HL-60/S4 treated with phorbol 12-myristate 13-acetate at 8.2 ng/mL for 4 days and 3 days (cell line): ENCODE measurements around the gene ZNF32.
"Not testable (repeated sequence)": the region's sequence is repeated elsewhere in the genome, so short reads cannot be mapped to it uniquely, and the experiment has no call there.

ENCODE experiments used
- in situ Hi-C: fragments of 300-500 bp; cut with MboI; formaldehyde crosslinking; loops from 2 replicates; pipeline ENCODE4 v1.15.0; 2022; ENCODE audit warnings: low sequenced_read_pairs

The ZNF32 gene

DNA sequence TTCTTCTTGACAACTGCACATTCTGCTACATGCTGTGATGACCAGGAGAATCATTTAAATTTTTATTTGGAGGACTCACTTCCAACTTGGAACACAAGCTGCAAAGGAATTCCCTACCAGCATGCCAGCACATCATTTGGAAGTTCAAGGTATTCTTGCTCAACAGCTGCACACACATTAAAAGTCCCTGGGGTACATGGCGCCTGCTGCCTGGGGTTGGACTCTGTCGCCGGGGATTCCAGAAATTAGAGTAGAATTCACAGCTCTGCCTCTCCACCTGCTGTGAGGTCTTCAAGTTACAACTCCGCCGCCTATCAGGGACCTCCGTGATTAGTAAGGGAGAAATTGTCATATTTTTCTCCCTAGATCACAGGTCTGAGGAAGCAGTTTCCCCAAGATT, 1.1 kb downstream of the ZNF32 start:
- in situ Hi-C loops: no loop called here

- in situ Hi-C loops: no loop called here
These were observed 2.8 kb downstream of the ZNF32 start for GRCh38 chr10:43645866-43646265.

GRCh38 chr10:43644252-43644651, 4.4 kb downstream of the ZNF32 start:
- in situ Hi-C loops: no loop called here

GRCh38 chr10:43640603-43641002, 8.1 kb downstream of the ZNF32 start:
- in situ Hi-C loops: no loop called here

DNA sequence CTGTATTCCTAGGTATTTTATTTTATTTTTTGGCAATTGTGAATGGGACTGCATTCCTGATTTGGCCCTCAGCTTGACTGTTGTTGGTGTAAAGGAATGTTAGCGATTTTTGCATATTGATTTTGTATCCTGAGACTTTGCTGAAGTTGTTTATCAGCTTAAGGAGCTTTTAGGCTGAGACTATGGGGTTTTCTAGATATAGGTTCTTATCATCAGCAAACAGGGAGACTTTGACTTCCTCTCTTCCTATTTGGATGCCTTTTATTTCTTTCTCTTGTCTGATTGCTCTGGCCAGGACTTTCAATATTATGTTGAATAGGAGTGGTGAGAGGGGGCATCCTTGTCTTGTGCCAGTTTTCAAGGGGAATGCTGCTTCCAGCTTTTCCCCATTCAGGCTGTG, 12.9 kb downstream of the ZNF32 start:
- in situ Hi-C loops: not testable (repeated sequence)

- in situ Hi-C loops: no loop called here
These were observed 19.7 kb downstream of the ZNF32 start for GRCh38 chr10:43628956-43629355.

- in situ Hi-C loops: no loop called here
These were observed 20.7 kb downstream of the ZNF32 start for GRCh38 chr10:43627942-43628341.

- in situ Hi-C loops: no loop called here
These were observed 25.3 kb downstream of the ZNF32 start for GRCh38 chr10:43623351-43623750.

GRCh38 chr10:43622038-43622437, 26.6 kb downstream of the ZNF32 start:
- in situ Hi-C loops: no loop called here

DNA sequence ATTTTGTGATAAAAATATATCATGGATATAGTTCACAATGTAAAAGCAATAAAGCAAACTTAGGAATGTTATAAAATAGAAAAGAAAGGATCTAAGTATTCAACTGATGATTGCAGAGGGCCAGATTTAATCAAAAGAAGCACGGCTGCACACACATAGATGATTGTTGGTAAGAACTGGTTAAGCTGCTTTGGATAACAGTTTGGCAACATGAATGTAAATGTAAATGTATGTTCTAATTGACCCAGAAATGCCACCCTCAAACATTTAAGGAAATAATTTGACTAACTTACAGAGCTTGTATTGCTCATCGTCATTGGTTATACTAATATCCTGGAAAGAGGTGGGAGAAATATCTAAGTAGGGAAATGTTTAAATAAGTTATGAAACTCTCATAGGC, 29.3 kb downstream of the ZNF32 start:
- in situ Hi-C loops: no loop called here

DNA sequence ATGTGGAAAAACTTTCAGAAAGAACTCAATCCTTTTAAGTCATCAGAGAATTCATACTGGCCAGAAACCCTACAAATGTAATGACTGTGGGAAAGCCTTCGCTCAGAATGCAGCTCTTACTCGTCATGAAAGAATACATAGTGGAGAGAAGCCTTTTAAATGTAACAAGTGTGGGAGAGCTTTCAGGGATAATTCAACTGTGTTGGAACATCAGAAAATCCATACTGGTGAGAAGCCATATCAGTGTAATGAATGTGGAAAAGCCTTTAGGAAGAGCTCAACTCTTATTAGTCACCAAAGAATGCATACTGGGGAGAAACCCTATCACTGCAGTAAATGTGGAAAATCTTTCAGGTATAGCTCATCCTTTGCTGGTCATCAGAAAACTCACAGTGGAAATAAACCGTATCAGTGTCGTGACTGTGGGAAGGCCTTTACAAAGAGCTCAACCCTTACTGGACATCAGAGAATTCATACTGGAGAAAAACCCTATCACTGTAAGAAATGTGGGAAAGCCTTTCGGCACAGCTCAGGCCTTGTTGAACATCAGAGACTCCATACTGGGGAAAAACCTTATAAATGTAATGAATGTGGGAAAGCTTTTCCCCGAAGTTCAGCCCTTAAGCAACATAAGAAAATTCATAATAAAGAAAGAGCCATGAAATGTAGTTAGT, 31.8 kb downstream of the ZNF32 start:
- in situ Hi-C loops: no loop called here

DNA sequence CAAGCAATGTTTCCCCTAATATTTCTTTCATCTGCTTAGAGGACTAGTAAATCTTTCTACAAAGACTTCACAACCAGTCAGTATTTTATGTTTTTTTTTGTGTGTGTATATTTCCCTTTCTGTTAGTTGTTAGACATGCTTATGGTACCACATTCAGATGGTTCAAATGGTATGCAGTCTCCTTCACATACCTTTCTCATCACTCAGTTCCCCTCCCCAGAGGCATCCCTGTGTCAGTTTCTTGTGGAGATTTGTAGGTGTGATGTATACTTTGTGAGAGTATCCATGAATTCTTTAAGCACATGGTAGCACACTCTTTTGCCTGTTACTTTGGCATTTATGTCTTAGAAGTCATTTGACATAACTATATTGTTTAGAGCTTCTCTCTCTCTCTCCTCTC, 38.0 kb downstream of the ZNF32 start:
- in situ Hi-C loops: no loop called here

DNA sequence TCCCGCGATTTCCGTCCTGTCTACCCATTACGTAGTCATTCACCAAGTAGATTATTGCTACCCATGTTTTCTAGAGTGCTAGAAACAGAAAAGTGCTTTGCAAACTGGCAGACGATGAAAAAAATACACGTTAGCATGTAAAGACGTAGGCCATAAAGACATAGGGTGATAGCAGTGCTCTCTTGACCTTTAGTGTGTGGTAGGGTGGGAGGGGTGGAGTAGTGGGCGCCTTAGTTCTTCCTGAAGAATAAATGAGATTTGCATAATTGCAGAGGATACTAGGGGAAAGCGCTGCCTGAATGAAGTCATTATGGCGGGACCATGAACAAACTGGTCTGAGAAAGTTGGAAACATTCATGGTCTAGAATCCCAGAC, 41.5 kb downstream of the ZNF32 start:
- in situ Hi-C loops: no loop called here

DNA sequence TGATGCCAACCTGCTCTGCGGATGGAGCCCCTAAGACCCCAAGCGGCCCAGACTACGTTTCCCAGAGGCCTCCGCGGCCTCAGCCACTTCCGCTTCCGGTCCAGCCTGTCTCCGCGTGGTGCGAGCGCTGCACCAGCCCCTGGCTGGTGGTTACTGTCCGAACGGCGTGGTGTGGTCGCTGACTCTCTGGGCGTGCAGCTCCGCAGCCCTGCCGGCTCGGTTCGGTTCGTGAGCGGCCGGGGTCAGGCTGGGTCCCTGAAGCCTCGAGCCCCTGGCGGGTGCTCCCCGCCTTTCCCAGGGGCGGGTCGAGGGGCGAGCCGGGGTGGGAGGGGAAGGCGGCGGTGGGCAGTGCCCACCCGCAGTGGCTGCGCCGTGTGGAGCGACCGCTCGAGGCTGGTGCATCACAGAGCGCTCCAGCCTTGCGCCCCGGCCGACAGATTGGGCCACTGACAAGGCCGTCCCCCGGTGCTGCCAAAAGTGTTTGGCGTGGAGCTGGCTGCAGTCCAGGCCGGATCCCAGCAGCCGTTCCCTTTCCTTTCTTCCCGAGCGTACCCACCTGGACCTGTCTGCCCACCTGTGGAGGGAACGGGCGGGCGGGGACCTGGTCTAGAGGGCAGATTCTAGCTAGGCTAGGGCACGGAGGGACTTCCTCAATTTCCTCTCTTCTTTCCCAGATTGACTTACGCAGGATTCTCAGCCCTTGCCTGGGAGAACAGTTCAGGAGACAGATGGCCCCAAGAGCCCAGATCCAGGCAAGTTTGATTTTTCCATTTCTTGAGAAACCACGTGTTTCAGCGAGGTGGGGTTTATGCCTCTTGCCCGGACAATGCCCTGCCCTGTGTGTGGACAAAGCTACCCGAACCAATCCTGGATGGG, 42.1 kb downstream of the ZNF32 start, which contains the start of gene ZNF485:
TSS of gene ZNF485 (plus strand) at position 116 of the 876 bp plus-strand sequence. CDS start at position 729, 613 bp downstream.
- in situ Hi-C loops: no loop called here

GRCh38 chr10:43605850-43606322, 42.8 kb downstream of the ZNF32 start:
- in situ Hi-C loops: no loop called here

DNA sequence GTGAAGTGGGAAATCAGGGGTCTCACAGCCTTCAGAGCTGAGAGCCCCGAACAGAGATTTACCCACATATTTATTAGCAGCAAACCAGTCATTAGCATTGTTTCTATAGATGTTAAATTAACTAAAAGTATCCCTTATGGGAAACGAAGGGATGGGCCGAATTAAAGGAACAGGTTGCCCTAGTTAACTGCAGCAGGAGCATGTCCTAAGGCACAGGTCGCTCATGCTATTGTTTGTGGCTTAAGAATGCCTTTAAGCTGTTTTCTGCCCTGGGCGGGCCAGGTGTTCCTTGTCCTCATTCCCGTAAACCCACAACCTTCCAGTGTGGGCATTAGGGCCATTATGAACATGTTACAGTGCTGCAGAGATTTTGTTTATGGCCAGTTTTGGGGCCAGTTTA, 47.1 kb downstream of the ZNF32 start:
- in situ Hi-C loops: not testable (repeated sequence)

DNA sequence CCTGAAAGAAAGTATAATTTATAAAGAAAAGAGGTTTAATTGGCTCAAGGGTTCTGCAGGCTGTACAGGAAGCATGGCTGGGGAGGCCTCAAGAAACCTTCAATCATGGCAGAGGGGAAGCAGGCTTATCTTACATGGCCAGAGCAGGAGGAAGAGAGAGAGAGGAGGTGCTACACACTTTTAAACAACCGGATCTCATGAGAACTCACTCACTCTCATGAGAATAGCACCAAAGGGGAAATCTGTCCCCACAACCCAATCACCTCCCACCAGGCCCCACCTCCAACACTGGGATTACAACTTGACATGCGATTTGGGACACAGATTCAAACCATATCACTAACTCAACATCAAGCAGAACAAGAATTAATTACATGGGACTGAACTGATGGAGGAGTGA, 49.3 kb downstream of the ZNF32 start:
- in situ Hi-C loops: no loop called here

GRCh38 chr10:43598446-43598845, 50.2 kb downstream of the ZNF32 start:
- in situ Hi-C loops: no loop called here

DNA sequence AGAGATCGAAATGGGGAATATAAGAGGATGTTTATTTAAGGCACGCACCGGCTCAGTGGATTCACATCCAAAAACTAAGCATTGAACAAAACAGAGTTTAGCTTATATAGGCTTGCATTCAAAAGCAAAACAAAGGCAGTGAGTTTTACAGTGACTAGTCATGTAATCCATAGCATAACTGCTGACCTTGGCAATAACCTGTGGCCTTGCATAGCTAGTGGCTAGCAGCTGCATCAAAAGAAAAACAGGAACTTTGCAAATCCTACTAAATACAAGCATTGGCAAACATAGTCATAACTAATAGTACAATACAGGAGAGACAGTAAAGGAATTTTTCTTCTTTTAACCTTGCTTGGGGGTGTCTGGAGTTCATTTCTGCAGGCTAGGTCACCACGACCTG, 52.1 kb downstream of the ZNF32 start:
- in situ Hi-C loops: no loop called here

DNA sequence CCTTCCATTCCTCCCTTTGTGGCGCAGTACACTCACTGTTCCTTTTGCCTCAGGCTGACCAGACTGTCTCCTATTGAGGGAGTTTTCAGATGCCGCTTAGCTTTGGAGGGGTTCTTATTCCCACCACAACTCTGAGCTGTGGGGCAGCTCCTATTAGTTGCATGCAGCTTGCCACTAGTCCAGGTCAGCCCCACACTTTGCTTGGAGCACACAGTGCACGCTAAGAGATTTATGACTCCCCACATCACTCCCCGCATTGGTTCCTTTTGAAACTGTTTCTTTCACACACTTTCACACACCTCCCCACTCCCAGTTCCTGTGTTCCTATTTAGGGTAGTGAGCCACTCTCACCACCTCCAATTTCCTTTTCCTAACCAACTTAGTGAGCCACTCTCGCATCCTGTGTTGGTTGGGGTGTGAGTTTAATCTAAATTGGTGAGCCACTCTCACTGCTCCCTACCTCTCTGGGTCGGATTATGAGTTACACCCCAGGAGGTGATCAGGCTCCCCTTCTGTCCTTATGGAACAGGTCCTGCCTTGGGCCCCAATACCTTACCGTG, 52.9 kb downstream of the ZNF32 start:
- in situ Hi-C loops: no loop called here

- in situ Hi-C loops: no loop called here
These were observed 53.6 kb downstream of the ZNF32 start for GRCh38 chr10:43594944-43595589.
